HCEC 1CT (cell line): ENCODE results near the gene BMAL1.

Experiments
- DNase-seq: peaks from one replicate; pipeline ENCODE4 v3.0.0-alpha.2; 2017

The BMAL1 gene

DNA sequence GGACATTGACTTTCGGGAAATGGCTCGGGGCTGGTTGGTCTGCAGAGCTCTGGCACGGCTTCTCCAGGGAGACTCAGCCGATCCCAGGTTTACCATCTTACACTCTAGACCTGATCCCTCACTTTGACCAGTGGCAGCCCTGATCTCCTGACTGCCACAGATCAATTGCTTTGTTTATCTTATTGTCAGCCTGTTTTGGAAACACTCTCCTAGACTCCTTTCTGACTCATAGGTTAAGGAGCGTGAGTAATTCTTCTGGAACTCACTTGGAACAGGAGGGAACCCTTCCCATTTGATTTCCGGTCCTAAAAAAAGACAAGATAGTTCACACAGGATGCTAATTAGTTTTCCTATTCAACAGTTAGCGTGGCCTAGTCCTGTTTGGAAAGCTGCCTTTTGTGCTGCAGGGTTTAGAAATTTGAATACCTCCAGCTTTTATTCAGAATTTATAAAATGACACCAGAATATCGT, 16.0 kb upstream of the BMAL1 start:
- DNase-seq, result peak; percentile 94

DNA sequence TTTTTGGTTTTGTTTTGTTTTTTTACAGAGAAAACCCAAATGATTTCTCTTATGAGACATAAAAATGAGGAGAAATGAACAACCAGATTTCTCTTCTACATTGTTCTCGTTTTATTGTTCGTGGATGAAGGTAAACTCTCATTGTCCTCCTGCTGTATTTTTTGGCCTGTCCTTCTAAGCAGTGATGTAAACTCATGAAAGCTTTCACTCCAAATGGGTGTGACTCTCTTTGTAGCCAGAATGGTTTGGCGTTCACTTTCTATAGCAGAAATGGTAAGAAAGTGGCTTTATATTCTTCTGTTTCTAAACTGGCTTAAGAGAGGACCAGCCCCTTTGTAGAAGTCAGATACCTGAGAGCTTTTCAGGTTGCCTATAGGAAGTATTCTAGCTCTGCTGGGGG, 15.5 kb upstream of the BMAL1 start:
- DNase-seq, result no peak

- DNase-seq, result no peak
Observed at GRCh38 chr11:13268791-13269190, 8.8 kb upstream of the BMAL1 start.

DNA sequence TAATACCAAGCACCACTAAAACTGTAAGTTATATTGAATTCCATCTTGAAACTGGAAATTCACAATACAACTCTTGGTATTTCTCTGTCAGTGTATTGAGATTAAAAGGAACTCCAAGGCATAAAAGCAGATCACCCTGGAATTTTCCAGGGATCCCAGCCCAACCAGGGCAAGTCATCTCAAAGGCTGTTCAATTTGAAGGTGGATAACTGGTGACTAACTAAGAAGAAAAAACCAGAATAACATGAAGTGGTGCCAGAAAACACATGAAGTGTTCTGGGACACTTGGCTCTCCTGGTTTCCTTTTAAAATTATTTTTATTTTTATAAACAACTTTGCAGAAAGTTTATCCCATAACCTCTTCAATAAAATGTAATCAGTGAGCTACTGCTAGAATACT, 7.8 kb upstream of the BMAL1 start:
- DNase-seq, result no peak

DNA sequence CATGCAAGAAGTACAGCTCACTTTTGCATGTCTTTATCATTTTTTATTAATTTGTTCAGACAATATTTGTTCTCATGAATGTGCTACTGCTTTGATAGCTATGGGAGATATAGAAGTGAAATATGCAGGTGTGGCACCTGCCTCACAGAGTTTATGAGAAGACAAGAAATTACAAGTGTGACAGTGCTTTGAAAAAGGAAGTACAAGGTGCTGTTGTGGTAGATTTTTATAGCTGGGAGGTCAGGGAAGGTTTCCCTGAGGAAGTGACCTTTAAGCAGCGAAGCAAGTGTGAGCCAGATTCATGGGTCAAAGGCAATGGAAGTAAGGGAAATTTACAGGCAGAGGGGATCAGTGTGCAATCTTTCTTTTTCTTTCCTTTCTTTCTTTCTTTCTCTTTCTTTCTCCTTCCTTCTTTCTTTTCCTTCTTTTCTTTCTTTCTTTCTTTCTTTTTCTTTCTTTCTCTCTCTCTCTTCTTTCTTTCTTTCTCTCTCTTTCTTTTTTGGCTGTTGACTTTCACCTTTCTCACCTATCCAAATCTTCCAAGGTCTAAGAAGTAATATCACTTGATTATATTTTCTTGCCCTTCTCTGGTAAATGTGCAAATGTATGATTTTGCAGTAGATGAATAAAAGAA, 6.4 kb upstream of the BMAL1 start:
- no peak for DNase-seq

DNA sequence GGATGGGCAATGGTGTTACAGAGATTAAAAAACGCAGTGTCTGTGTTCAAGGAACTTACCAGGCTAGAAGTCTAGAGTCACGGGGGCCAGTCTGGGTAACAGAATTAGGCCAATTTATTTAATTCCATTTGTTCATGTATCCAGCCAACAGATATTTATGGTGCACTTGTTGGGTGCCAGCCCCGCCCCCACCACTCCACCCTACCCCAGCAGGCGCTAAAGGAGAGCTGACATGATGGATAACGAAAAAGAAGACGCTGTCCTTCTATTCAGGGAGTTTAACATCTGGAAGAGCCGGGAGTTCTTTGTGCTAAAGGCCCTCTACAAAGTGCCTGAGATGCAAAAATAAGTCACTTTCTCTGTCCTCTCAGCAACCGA, 1.1 kb upstream of the BMAL1 start:
- DNase-seq, result no peak

DNA sequence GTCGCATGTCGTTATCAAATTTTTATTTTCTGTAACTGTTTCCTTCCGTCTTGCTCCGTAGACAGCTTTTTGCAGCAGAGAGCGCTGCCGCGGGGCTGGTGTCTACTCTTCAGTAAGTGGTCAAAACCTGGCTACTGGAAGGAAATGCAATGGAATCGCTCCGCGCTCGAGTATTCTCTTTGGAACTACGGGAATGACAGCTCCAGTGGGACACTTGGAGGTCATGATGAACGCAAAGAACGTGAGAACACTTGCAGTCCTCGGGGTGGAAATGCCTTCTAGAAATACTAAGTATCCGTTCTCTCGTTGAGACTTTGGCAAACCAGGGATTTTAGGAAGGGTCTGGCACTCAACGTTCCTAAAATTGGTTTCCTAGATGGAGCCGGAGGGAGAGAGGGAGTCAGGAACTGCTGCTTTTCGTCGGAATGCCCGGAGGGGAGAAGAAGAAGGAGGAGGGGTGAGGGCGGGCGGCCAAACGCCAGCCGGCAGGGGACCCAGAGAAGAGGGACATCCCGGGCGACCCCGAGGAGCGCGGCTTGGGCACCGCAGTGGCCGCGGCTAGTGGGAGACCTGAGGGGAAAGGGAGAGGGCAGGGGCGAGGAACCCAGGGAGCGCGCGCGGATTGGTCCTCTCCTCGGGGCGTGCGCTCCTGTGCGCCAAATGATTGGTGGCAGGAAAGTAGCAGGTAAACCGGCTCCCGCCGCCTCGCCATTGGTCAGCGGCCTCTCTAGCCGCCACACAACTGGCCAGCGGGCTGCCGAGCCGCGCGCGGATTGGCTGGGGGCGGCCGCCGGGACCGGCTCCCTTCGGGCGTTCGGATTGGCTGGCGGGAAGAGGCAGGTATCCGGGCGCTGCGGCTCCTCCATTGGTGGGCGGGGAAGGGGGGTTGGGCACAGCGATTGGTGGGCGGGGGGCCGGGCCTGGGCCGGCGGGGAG, 490 bp upstream of the BMAL1 start:
- DNase-seq, result peak; percentile 99

DNA sequence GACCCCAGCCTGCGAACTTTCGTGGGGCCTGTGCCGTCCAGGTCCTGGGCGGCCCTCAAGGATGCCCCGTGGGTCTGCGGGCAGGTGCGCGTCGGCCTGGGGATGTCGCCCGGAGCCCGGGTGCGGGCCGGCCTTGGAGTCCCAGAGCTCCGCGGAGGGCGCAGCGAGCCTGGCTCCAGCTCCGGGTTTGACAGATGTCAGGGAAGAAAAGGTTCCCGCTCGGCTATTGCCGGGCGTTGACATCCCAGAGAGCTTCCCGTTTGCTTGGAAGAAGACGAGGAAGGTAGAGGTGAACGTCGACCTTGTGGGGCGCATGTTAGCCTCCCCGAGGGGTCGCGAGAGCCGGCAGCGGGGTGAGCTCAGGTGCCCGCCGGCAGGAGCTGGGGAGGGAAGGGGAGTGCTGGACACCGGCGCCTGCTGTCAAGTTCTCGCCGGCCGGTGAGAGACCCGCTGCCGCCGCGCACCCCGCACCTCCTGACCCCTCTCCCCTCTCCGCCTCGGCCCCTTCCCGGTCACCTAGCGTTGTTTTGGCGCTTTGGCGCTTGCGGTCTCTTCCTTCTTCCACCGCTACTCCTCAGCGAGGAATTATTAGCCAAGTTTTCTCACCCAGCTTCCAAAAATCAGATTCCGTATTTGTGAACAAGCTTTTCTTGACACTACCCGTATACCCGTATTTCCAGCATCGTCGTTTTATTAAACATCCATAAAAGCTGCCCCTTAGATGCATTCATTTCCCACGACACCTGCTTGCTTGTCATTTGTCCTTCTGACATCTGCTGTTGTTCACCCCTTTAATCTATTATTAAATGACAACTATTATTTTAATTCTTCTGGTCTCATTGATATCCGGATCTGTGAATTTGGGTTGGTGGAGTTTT, 1.3 kb downstream of the BMAL1 start:
- DNase-seq, result no peak

- DNase-seq, result no peak
Observed at GRCh38 chr11:13279487-13279834, 1.9 kb downstream of the BMAL1 start.

DNA sequence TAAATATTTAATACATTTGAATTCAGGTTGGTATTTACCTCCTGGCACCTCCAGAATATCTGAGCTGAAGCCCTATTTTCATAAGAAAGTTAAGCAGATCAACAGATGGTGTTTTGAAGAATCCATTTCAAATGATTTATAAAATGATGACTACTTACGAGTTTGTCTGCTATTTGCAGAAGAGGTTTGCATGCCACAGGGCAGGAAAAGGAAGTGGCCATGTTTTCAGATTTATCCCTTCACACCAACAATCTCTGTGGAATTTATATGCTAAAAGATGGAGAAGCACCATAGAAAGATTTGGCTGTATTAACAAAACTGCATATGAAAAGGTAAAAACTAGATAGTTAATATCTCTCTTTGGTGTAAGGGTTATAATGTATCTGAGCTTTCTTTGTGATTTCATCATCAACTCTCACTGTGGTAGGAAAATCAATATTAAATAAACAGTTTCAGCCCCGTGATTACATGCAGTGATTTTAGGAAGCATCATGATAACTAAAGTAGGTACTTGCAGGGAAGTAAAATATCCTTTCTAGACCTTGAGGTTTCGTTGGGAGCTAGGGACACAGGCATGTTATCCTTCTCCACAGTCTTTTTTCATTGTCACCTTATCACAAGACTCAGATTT, 2.6 kb downstream of the BMAL1 start:
- DNase-seq, result no peak

DNA sequence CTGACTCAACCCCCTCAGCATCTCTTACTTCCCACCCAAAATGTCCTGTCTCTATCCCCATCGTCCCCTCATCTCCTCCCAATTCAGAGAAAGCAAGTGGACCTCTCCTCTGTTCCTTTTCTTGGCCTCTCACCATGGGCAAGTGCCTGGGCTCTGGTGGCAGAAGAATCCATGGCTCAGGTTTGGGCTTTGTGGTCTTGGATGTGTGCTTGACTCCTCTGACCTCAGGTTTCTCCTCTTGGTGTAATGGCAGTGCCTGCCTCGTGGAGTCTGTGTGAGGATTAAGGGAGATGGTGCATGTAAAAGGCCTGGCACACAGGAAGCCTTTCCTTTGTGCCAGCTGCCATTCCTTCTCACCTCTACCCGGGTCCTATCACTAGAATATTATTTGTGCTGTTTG, 3.2 kb downstream of the BMAL1 start:
- no peak for DNase-seq

GRCh38 chr11:13283636-13284035, 6.0 kb downstream of the BMAL1 start:
- no peak for DNase-seq

- no peak for DNase-seq
Observed at GRCh38 chr11:13284776-13285588, 7.4 kb downstream of the BMAL1 start.

DNA sequence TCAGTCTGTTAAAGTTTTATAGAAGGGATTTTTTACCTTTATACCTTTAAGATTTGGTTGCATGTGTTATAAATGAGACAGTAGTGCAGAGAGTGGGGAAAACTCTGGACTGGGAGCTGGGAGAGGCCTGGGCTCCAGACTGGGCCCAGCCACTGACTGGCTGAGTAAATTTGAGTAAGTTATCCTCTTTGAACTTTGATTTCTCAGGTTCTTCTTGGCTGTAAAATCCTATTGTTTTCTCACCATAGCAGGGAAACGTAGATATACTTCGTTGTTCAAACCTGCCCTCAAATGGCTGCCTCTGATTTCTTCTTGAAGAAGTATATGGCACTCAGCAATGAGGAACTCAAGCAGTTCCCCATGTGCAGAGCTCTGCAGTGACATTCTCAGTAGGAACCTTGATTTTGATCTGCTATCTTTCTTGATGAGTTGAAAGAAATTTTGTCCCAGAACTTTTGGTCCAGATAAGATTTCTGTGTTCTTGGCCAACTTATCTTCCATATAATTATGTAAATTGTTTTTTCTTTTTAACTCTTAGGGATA, 8.8 kb downstream of the BMAL1 start:
- no peak for DNase-seq

DNA sequence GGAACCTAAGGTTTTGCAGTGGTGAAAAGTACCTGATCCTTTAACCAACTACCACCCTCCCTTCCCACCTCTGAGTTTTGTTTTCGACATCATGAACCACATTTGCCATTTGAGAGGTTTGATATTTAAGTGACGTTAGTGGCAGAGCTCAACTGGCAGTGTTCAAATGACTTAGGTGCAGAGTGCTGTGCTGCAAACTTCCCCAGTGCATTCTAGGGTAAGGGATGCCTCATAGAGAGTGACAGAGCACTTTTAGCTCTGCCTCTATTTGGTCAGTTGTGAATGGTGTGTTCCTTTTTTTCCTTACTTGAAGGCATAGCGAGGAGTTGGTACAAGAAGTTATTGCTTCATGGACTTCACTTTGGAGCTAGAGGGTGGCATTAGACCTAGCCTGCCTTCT, 9.4 kb downstream of the BMAL1 start:
- no peak for DNase-seq

DNA sequence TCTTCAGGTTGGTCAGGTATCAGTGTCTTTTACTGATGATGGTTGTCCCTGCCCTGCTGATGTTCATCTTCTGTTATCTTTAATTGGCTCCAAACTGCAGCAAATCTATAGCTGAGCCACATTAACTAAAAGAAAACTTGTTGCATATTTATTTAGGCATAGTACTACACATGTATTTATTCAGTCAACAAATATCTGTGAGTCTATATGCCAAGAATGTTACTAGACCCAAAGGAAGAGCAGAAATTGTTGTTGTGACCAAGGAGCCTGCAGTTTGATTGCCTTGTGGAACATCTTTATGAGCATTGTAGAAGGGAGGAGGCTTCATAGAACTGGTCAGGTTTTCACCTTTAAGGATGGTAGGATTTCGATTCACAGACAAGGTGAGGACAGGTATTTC, 10.1 kb downstream of the BMAL1 start:
- DNase-seq, result peak; percentile 22

DNA sequence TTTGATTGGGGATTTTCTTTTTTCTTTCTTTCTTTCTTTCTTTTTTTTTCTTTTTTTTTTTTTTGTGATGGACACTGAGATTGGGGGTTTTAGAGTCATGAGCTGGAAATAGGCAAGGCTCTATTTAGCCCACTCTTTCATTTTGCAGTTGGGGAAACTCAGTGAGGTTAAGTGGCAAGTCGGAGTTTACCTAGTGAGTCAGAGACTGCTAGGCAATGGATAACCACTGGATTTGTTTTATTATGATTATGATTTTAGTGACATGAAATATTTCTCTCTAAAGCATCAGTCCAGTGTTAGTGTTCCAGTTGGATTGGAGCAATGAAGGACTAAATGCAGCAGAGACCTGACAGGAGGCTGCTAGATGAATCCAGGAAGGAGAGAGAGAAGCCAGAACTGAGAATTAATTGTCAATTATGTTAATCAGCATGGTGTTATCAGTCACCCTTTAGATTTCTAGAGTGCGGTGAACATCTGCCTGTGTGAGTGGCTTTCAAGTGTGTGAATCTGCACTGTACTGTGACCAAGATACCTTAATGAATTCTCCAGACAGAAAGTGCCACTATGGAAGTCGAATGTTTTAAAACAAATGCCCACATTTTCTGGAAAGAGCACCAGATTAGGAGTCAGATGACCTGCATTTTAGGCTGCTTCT, 10.9 kb downstream of the BMAL1 start:
- peak; percentile 63 for DNase-seq

DNA sequence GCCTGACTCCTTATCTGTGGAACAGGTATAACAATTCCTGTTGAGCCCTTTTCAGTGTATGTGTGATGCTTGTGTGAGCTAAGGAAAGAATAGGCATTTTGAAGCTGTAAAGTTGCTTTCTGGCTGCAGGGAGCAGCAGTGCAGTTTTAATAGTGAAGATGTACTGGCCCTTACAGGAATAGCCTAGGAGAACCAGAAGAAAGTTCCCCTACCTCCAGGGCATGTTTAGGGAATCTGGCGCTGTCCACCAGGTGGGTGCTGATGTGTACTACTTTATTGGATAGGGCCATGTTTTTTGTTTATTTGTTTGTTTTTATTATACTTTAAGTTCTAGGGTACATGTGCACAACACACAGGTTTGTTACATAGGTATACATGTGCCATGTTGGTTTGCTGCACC, 11.5 kb downstream of the BMAL1 start:
- peak; percentile 22 for DNase-seq

DNA sequence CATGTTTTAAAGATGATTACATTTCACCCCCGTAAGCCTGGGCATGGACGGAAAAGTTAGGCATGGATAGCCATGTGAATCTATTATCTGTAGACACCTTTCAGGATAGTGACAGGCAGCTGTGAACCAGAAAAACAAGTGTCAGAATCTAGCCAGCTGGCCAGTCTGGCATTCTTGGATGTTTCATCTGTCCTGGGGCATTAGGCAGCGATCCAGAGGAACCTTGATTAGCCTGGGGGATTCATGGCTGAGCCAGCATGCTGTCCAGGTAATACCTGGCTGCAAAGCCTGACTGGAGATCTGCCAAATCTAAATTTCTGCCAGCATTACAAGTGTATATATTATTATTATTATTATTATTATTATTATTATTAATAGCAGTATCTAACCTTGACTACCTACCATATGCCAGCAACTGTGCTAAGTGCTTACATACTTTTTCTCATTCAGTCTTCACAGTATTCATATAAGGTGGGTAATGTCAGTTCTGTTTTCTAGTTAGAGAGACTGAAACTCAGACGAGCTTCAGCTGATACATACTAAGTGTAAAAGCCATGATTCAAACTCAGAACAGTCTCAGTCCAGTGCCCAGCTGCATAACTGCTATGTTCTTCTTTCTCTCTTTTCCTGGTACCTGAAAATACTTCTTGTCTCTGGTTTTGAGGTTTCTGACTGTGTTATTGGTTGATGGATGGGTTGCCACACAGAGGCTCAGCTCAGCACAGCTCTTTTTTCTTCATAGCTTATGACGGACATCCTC, 12.8 kb downstream of the BMAL1 start:
- no peak for DNase-seq

DNA sequence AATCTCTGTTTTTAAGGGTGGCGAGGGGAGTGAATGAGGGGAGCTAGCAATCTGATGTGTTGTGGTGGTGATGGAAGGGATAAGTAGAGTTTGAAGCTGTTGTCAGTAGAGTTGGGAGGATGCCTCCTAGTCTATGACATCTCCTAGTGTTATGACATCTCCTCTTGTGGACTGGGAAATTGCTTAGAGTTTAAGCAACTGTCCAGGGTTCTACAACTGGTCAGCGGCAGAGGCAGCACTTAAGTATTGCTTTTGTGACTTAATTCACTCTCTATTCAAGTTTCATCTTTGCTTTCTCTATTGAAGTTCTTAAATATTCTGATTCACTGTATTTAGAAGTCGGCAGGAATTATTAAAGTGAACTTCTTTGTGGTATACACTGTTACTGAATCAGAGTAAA, 13.8 kb downstream of the BMAL1 start:
- DNase-seq, result no peak
